HepG2 (cell line): ENCODE results near the gene LIM2. TPM values are rescaled to one million over a fixed set of nuclear protein-coding genes. Genes with fewer than 3 reads are reported as not detected.

Experiments used
- ATAC-seq: fragments of 200-7000 bp; cut with Tn5 transposase; 3 replicates; pipeline ENCODE4 v1.9.1; 2020; ENCODE audit warnings: mild to moderate bottlenecking, moderate library complexity
- BruUV-seq: library from RNA; stranded (reverse); fragments of 400-500 nt; replicated peaks from 2 replicates; lab custom pipeline; 2021; lab: Mats Ljungman, UMichigan
- CTCF ChIA-PET: fragments of 300-600 bp; formaldehyde crosslinking; extraction: SDS; loops from one replicate; lab custom pipeline; 2021; ENCODE audit warnings: low total read pairs, inconsistent platforms, low intra/inter-chr PET ratio; lab: Yijun Ruan, JAX
- POLR2A ChIA-PET: fragments of 350-600 bp; sonication (Branson Sonifier 250); formaldehyde crosslinking; loops from one replicate; lab custom pipeline; 2020; ENCODE audit warnings: antibody characterized with exemption, inconsistent platforms; lab: Yijun Ruan, JAX
- DNase-seq: peaks from one replicate; pipeline ENCODE4 v3.0.0-alpha.2; 2015; ENCODE audit warnings: low spot score
- FAIRE-seq: peaks from 3 replicates; lab custom pipeline; 2011; peaks lifted over from hg19 to GRCh38; lab: Jason Lieb, UNC
- H2AFZ ChIP-seq: one replicate; pipeline ENCODE4 v1.6.1; 2011; ENCODE audit warnings: low read length, inconsistent platforms
- H3K27ac ChIP-seq: fragments of 300-600 bp; 3 replicates; pipeline ENCODE4 v1.8.0; 2011; ENCODE audit warnings: mixed run types, mild to moderate bottlenecking, mixed read lengths, low read length, inconsistent platforms; ENCODE audit not compliant: insufficient read depth; ENCODE audit errors: extremely low read length
- H3K27me3 ChIP-seq, 2 experiments: fragments of 200-600 bp in 1 of 2; 2 replicates in 1 of 2; 3 replicates in 1 of 2; pipeline versions ENCODE4 v1.6.0 to v1.8.0; 2011; ENCODE audit warnings: low read length in 2 of 2, mild to moderate bottlenecking in 2 of 2, moderate library complexity in 2 of 2, inconsistent platforms in 1 of 2; ENCODE audit not compliant: insufficient read depth in 2 of 2, control insufficient read depth in 1 of 2
- H3K36me3 ChIP-seq, 2 experiments: fragments of 200-600 bp in 1 of 2; replicated peaks in 1 of 2; 2 replicates in 1 of 2; 3 replicates in 1 of 2; pipeline versions ENCODE4 v1.5.1 to v1.8.0; 2011; ENCODE audit warnings: low read length in 2 of 2, inconsistent platforms in 1 of 2; ENCODE audit not compliant: insufficient read depth in 2 of 2, control insufficient read depth in 1 of 2
- H3K4me1 ChIP-seq: 2 replicates; pipeline ENCODE4 v1.5.1; 2012; ENCODE audit warnings: low read length, inconsistent platforms; ENCODE audit not compliant: insufficient read depth
- H3K4me2 ChIP-seq: 2 replicates; pipeline ENCODE4 v1.6.0; 2011; ENCODE audit warnings: low read depth, low read length, inconsistent platforms
- H3K4me3 ChIP-seq, 3 experiments: fragments of 200-600 bp in 1 of 3; sonication (generic), shearing (Covaris generic) in 1 of 3; replicated peaks in 1 of 3; 2 replicates each; pipeline ENCODE4 v1.5.1; 2011 to 2016; ENCODE audit warnings: low read length in 3 of 3, inconsistent platforms in 2 of 3, low read depth in 2 of 3, mild to moderate bottlenecking in 2 of 3, control low read depth in 1 of 3, mixed read lengths in 1 of 3; ENCODE audit not compliant: insufficient read depth in 1 of 3
- H3K79me2 ChIP-seq: one replicate; pipeline ENCODE4 v1.6.1; 2011; ENCODE audit warnings: low read length, inconsistent platforms; ENCODE audit not compliant: insufficient read depth
- H3K9ac ChIP-seq: 2 replicates; pipeline ENCODE4 v1.6.0; 2011; ENCODE audit warnings: mild to moderate bottlenecking, low read depth, low read length, inconsistent platforms; ENCODE audit not compliant: insufficient read depth
- H3K9me3 ChIP-seq: 2 replicates; pipeline ENCODE4 v1.5.1; 2012; ENCODE audit warnings: mild to moderate bottlenecking, low read length
- H4K20me1 ChIP-seq: 2 replicates; pipeline ENCODE4 v1.6.0; 2011; ENCODE audit warnings: inconsistent platforms, mild to moderate bottlenecking, low read length, moderate library complexity; ENCODE audit not compliant: insufficient read depth
- CHCHD3 ChIP-seq: sonication (generic); formaldehyde crosslinking; IDR thresholded peaks from 2 replicates; pipeline ENCODE4 v1.8.0; 2022; ENCODE audit warnings: mild to moderate bottlenecking, missing genetic modification reagents, moderate library complexity
- FIP1L1 ChIP-seq: fragments of 200-400 bp; formaldehyde crosslinking; IDR thresholded peaks from 2 replicates; pipeline ENCODE4 v1.6.1; 2018; ENCODE audit warnings: low read depth, mild to moderate bottlenecking, low read length, moderate library complexity, borderline replicate concordance; ENCODE audit not compliant: insufficient read depth
- KDM3A ChIP-seq: IDR thresholded peaks from 2 replicates; pipeline ENCODE4 v1.6.1; 2018; ENCODE audit warnings: low read depth, missing compliant biosample characterization
- NR2F2 ChIP-seq: IDR thresholded peaks from 2 replicates; pipeline ENCODE4 v1.6.1; 2012; ENCODE audit warnings: low read depth, inconsistent platforms, borderline replicate concordance
- RBAK ChIP-seq: sonication (generic); formaldehyde crosslinking; IDR thresholded peaks from 2 replicates; pipeline ENCODE4 v1.5.1; 2020; ENCODE audit warnings: mild to moderate bottlenecking, missing genetic modification reagents
- TSC22D2 ChIP-seq: sonication (generic); formaldehyde crosslinking; IDR thresholded peaks from 2 replicates; pipeline ENCODE4 v1.5.1; 2020; ENCODE audit warnings: missing genetic modification reagents, mild to moderate bottlenecking, borderline replicate concordance
- ZBTB7A ChIP-seq: sonication (generic); formaldehyde crosslinking; IDR thresholded peaks from 2 replicates; pipeline ENCODE4 v1.8.0; 2022; ENCODE audit warnings: mild to moderate bottlenecking, missing genetic modification reagents
- ZFYVE20 ChIP-seq: sonication (generic); formaldehyde crosslinking; IDR thresholded peaks from 2 replicates; pipeline ENCODE4 v1.8.0; 2023; ENCODE audit warnings: low read depth, mild to moderate bottlenecking, moderate library complexity, missing genetic modification reagents, borderline replicate concordance
- ZNF205 ChIP-seq: IDR thresholded peaks from 2 replicates; pipeline ENCODE4 v1.6.1; 2018; ENCODE audit warnings: missing biosample characterization, missing genetic modification reagents
- ZNF264 ChIP-seq: sonication (generic); formaldehyde crosslinking; IDR thresholded peaks from 2 replicates; pipeline ENCODE4 v1.4.0; 2020; ENCODE audit warnings: missing genetic modification reagents
- ZNF350 ChIP-seq: sonication (generic); formaldehyde crosslinking; IDR thresholded peaks from 2 replicates; pipeline ENCODE4 v1.4.0; 2020; ENCODE audit warnings: mild to moderate bottlenecking, low read depth, missing genetic modification reagents, borderline replicate concordance
- ZNF605 ChIP-seq: sonication (generic); formaldehyde crosslinking; IDR thresholded peaks from 2 replicates; pipeline ENCODE4 v1.8.0; 2022; ENCODE audit warnings: mild to moderate bottlenecking, missing genetic modification reagents
- ZNF720 ChIP-seq: sonication (generic); formaldehyde crosslinking; IDR thresholded peaks from 2 replicates; pipeline ENCODE4 v1.4.0; 2020; ENCODE audit warnings: missing genetic modification reagents
- ZNF746 ChIP-seq: sonication (generic); formaldehyde crosslinking; IDR thresholded peaks from 2 replicates; pipeline ENCODE4 v1.8.0; 2022; ENCODE audit warnings: mild to moderate bottlenecking, missing genetic modification reagents
- ZNF75D ChIP-seq: sonication (generic); formaldehyde crosslinking; IDR thresholded peaks from 2 replicates; pipeline ENCODE4 v1.8.1; 2023; ENCODE audit warnings: missing genetic modification reagents, mild to moderate bottlenecking, borderline replicate concordance
- WGBS: methylation state at CpG from one replicate; pipeline ENCODE4 v1.1.6; 2017; ENCODE audit warnings: low lambda C conversion rate; 5-methylcytosine and 5-hydroxymethylcytosine counted together
- in situ Hi-C: cut with HindIII; loops from 2 replicates; pipeline ENCODE4 v1.10.0; 2017; ENCODE audit warnings: low pct_unique_long_range_greater_than_20kb; ENCODE audit not compliant: extremely low pct_ligation_motif_present
- intact Hi-C: fragments of 100-400 bp; cut with micrococcal nuclease; formaldehyde crosslinking; loops from one replicate; pipeline ENCODE4 v1.10.0; 2022; ENCODE audit not compliant: unreplicated experiment
- polyA plus RNA-seq, 8 experiments: library from polyadenylated mRNA; depleted of rRNA in 3 of 8; stranded (reverse) in 7 of 8; unstranded in 1 of 8; fragments of >200 nt; fragmentation: Illumina TruSeq in 4 of 8; extraction: Trizol in 4 of 8; gene quantifications; 2 replicates each; pipeline versions ENCODE4 v1.2.1 to v1.2.3, GENCODE V29; 2011 to 2016; ENCODE audit warnings: low read depth in 4 of 8, missing spikeins in 1 of 8, mixed read lengths in 1 of 8; ENCODE audit not compliant: insufficient read depth in 1 of 8
- total RNA-seq, 5 experiments: library from RNA; depleted of rRNA; stranded (reverse); fragments of >200 nt; fragmentation: Illumina TruSeq; extraction: Trizol; gene quantifications; 2 replicates each; pipeline ENCODE4 v1.2.3, GENCODE V29; 2016; ENCODE audit warnings: low read depth in 1 of 5
- TF ChIP-seq, protein P1 (sequence below): IDR thresholded peaks from 2 replicates; pipeline ENCODE4 v1.6.1; 2016; ENCODE audit warnings: missing genetic modification reagents, missing compliant biosample characterization
- TF ChIP-seq, protein P2 (sequence below): sonication (generic); formaldehyde crosslinking; IDR thresholded peaks from 2 replicates; pipeline ENCODE4 v1.4.0; 2020; ENCODE audit warnings: missing genetic modification reagents

Gene LIM2
- total and polyA plus RNA-seq, 2 of the 13 experiments (the other 11 are each of a cell fraction or from before 2014, with no cell fraction given) = 1.3 TPM; not detected in 1

DNA sequence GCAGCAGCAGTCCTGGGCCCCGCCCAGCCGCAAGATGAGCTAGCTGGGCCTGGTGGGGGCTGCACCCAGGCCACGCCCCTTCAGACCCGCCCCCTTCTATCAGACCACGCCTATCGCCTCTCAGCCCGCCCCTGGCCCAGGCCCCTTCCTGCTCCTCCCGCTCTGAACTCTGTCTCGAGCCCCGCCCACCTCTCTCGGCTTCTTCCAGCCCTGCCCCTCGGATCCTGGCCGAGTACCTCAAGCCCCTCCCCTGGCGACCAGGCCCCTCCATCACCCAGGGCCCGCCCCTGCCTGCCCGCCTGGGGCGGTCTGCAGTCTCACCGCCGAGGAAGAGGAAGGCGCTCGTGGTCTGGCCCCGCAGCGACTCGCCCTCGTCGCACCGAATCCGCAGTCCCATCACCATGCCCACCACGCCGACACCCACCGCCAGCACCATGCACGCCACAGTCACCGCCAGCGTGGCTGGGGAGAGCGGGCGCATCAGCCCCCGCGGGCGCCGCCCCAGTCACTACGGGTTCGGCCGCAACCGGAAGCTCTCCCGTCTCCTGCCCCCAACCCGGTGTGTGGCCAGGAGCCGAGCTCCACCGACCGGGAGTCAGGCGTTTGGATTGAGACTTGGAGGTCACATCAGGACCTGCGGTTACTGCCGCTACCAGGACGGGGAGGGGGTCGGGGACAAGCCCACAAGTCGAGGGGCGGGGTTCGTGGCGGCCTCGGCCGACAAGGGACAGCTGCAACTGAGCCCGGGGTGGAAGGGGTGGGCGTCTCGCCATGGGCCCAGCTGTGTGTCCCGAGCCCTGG, 20.0 kb downstream of the LIM2 start:
- no peaks in the 10 kb centered on the region for H3K9me3 ChIP-seq
- DNase-seq (peak; percentile 96), FAIRE-seq (peak; percentile 90), ATAC-seq (peak; percentile 64)
- in situ Hi-C loops (no loop called here), intact Hi-C loops (loop anchor here (1.0 kb wide), 2 partner anchors 13 to 40 kb away; no protein-coding TSS in a partner anchor)
- peak overlapping the region; percentile 98 for H3K4me2 ChIP-seq
- CTCF ChIA-PET = no interaction called here
- no peaks in the 10 kb centered on the region for H3K36me3 ChIP-seq
- H3K27ac ChIP-seq = peak overlapping the region; percentile 100
- BruUV-seq = TSS peak; percentile 43
- POLR2A ChIA-PET = interaction anchor here (1.1 to 2.3 kb wide), 15 partner anchors 9 to 106 kb away, joined by 3 to 91 read pairs (median 9); partner anchors contain the start of genes LIM2 and VSIG10L
- no peaks in the 10 kb centered on the region for H4K20me1 ChIP-seq
- peaks cover 52% of the 10 kb centered on the region for H3K4me1 ChIP-seq
- WGBS = 0% methylated on average over 11 of the region's 64 CpGs
- H3K4me3 ChIP-seq = peak overlapping the region; percentile 80 to 94 (median 94)
- peaks cover 0 to 12% of the 10 kb centered on the region in 2 experiments; a peak in 2 of 5 replicates for H3K27me3 ChIP-seq
- H2AFZ ChIP-seq = no peak overlapping the region
- peak overlapping the region; percentile 99 for H3K9ac ChIP-seq
- H3K79me2 ChIP-seq = peaks cover 37% of the 10 kb centered on the region
- TF ChIP-seq ZNF205 (peak; percentile 36; the same call in 1 of the 2 replicates), ZNF264 (CRISPR knock-in tag) (no peak; the same call in none of the 2 replicates), NR2F2 (no peak; the same call in 1 of the 2 replicates), ZNF75D (no peak), ZNF605 (no peak), TSC22D2 (CRISPR knock-in tag) (peak; percentile 29; the same call in 1 of the 2 replicates), ZBTB7A (CRISPR knock-in tag) (peak; percentile 85; the same call in 1 of the 2 replicates), ZNF350 (CRISPR knock-in tag) (peak; percentile 77; the same call in 1 of the 2 replicates), ZNF720 (CRISPR knock-in tag) (no peak), ZNF746 (CRISPR knock-in tag) (peak; percentile 62; the same call in 1 of the 2 replicates), ZFYVE20 (CRISPR knock-in tag) (no peak), KDM3A (CRISPR knock-in tag) (0 out of 2 replicates have a peak, but pooled peaks have one; percentile 24), RBAK (CRISPR knock-in tag) (no peak), CHCHD3 (CRISPR knock-in tag) (0 out of 2 replicates have a peak, but pooled peaks have one; percentile 47), FIP1L1 (0 out of 2 replicates have a peak, but pooled peaks have one; percentile 78)
- TF ChIP-seq, protein P1, sequence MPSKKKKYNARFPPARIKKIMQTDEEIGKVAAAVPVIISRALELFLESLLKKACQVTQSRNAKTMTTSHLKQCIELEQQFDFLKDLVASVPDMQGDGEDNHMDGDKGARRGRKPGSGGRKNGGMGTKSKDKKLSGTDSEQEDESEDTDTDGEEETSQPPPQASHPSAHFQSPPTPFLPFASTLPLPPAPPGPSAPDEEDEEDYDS = peak; percentile 85
- TF ChIP-seq, protein P2, sequence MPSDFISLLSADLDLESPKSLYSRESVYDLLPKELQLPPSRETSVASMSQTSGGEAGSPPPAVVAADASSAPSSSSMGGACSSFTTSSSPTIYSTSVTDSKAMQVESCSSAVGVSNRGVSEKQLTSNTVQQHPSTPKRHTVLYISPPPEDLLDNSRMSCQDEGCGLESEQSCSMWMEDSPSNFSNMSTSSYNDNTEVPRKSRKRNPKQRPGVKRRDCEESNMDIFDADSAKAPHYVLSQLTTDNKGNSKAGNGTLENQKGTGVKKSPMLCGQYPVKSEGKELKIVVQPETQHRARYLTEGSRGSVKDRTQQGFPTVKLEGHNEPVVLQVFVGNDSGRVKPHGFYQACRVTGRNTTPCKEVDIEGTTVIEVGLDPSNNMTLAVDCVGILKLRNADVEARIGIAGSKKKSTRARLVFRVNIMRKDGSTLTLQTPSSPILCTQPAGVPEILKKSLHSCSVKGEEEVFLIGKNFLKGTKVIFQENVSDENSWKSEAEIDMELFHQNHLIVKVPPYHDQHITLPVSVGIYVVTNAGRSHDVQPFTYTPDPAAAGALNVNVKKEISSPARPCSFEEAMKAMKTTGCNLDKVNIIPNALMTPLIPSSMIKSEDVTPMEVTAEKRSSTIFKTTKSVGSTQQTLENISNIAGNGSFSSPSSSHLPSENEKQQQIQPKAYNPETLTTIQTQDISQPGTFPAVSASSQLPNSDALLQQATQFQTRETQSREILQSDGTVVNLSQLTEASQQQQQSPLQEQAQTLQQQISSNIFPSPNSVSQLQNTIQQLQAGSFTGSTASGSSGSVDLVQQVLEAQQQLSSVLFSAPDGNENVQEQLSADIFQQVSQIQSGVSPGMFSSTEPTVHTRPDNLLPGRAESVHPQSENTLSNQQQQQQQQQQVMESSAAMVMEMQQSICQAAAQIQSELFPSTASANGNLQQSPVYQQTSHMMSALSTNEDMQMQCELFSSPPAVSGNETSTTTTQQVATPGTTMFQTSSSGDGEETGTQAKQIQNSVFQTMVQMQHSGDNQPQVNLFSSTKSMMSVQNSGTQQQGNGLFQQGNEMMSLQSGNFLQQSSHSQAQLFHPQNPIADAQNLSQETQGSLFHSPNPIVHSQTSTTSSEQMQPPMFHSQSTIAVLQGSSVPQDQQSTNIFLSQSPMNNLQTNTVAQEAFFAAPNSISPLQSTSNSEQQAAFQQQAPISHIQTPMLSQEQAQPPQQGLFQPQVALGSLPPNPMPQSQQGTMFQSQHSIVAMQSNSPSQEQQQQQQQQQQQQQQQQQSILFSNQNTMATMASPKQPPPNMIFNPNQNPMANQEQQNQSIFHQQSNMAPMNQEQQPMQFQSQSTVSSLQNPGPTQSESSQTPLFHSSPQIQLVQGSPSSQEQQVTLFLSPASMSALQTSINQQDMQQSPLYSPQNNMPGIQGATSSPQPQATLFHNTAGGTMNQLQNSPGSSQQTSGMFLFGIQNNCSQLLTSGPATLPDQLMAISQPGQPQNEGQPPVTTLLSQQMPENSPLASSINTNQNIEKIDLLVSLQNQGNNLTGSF (CRISPR knock-in tag) = peak; percentile 31; the same call in 1 of the 2 replicates
